Ovary (tissue), 9 donors: Measurements from ENCODE around the gene PCA3. TPM values are rescaled to one million over a fixed set of nuclear protein-coding genes. Genes with fewer than 3 reads are reported as not detected.

Experiments
- DNase-seq, 5 donors: peaks; one replicate each; pipeline ENCODE4 v3.0.0-alpha.2; 2019 to 2020
- H3K27ac ChIP-seq, 2 donors: fragments of 200-600 bp; one replicate each; pipeline versions ENCODE4 v1.5.1 to v1.8.0; 2019 to 2022
- H3K27me3 ChIP-seq: fragments of 200-600 bp; one replicate; pipeline ENCODE4 v1.8.0; 2022
- H3K36me3 ChIP-seq: fragments of 200-600 bp; sonication (generic); one replicate; pipeline ENCODE4 v1.5.1; 2019
- H3K4me1 ChIP-seq: one replicate; pipeline ENCODE4 v1.8.1; 2013; ENCODE audit warnings: mild to moderate bottlenecking, moderate library complexity; ENCODE audit not compliant: insufficient read depth
- H3K4me3 ChIP-seq: fragments of 200-600 bp; sonication (generic); one replicate; pipeline ENCODE4 v1.5.1; 2017
- H3K9me3 ChIP-seq, 2 donors: fragments of 200-600 bp in 1 of 2; sonication (generic) in 1 of 2; one replicate each; pipeline versions ENCODE4 v1.5.1 to v1.8.1; 2013 to 2019; ENCODE audit warnings: mild to moderate bottlenecking in 1 of 2, moderate library complexity in 1 of 2
- EP300 ChIP-seq: sonication (generic); formaldehyde crosslinking; IDR thresholded peaks from one replicate; pipeline ENCODE4 v1.6.1; 2017; ENCODE audit warnings: antibody characterized with exemption
- POLR2A ChIP-seq: fragments of 450-650 bp; IDR thresholded peaks from one replicate; pipeline ENCODE4 v1.6.1; 2017; ENCODE audit warnings: antibody characterized with exemption, mild to moderate bottlenecking, moderate library complexity
- WGBS, 3 donors: extraction: QIAGEN DNeasy Blood & Tissue Kit in 1 of 3; methylation state at CpG; one replicate each; pipeline versions ENCODE4 v1.1.5 to v1.1.7; 2013 to 2017; 5-methylcytosine and 5-hydroxymethylcytosine counted together
- intact Hi-C, 4 donors: fragments of 100-400 bp; cut with DNase I; formaldehyde crosslinking; loops; one replicate each; pipeline versions ENCODE4 v1.11.0 to v1.15.1; 2022 to 2023
- polyA plus RNA-seq, 2 donors: library from polyadenylated mRNA; stranded (reverse); fragments of 200-250 nt in 1 of 2; fragments of 350-450 nt in 1 of 2; fragmentation: Illumina TruSeq in 1 of 2; extraction: RNeasy Lipid Tissue Mini Kit (QIAGEN cat#74804) in 1 of 2; gene quantifications; one replicate each; pipeline ENCODE4 v1.2.3, GENCODE V29; 2013 to 2014
- total RNA-seq, 7 donors: library from RNA; depleted of rRNA in 2 of 7; stranded (reverse); fragments of >200 nt in 2 of 7; fragmentation: NEBNext Ultra II Directional in 3 of 7; extraction: Animal tissue kit (Norgen Biotek cat#: 25700) in 3 of 7; gene quantifications; one replicate each; pipeline versions ENCODE4 v1.1.0 to v1.2.4, GENCODE V29; 2016 to 2023
- TF ChIP-seq, protein P1 (sequence below), 3 donors: fragments of 450-650 bp in 2 of 3; fragments of 200-600 bp in 1 of 3; IDR thresholded peaks; one replicate each; pipeline versions ENCODE4 v1.5.1 to v1.8.0; 2016 to 2022; ENCODE audit warnings: antibody characterized with exemption in 3 of 3, mild to moderate bottlenecking in 1 of 3
- donor health status: DM: no; HTN: no; CAD: no; lungs with moderate emphysema.
- donor health status: DM: no; HTN: no; CAD: no.
- donor health status: Bipolar disorder and iron deficiency.
- donor health status: DM: yes; HTN: yes; CAD: no.
- donor health status: DM: no; HTN: no; CAD: no.
- donor health status: DM: yes; HTN: yes; CAD: no.

Gene PCA3
- total and polyA plus RNA-seq, 9 donors, result not detected

DNA sequence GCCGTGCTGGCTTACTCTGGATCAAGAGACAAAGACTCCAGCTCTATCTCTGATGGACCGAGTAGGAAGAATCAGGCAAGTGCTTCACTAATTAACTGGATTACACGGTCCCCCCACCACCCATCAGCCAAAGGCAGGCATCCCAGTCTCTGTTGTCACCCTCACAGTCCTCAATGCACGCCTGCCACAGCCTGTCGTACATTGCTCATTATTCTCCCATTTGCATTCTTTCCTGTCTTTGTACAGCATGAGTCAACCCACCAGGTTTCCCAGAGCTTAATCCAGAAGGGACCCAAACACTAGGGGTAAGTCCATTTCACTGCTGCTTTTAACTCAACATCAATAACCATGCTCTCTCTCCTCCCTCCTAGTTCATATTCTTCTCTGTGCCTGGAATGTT is 44.4 kb downstream of the PCA3 start:
- Histone ChIP-seq H3K4me3 (no peak overlapping the region), H3K27me3 (no peaks in the 10 kb centered on the region), H3K27ac (no peak overlapping the region), H3K9me3 (no peaks in the 10 kb centered on the region), H3K4me1 (no peaks in the 10 kb centered on the region), H3K36me3 (no peaks in the 10 kb centered on the region)
- intact Hi-C loops, result loop anchor here in 3 of 4 donors (5.0 to 10.0 kb wide), 4 partner anchors 189 to 346 kb away; partner anchors contain the start of gene FOXB2 (in 1 of the 3)
- no peak for DNase-seq
- TF ChIP-seq, protein P1, sequence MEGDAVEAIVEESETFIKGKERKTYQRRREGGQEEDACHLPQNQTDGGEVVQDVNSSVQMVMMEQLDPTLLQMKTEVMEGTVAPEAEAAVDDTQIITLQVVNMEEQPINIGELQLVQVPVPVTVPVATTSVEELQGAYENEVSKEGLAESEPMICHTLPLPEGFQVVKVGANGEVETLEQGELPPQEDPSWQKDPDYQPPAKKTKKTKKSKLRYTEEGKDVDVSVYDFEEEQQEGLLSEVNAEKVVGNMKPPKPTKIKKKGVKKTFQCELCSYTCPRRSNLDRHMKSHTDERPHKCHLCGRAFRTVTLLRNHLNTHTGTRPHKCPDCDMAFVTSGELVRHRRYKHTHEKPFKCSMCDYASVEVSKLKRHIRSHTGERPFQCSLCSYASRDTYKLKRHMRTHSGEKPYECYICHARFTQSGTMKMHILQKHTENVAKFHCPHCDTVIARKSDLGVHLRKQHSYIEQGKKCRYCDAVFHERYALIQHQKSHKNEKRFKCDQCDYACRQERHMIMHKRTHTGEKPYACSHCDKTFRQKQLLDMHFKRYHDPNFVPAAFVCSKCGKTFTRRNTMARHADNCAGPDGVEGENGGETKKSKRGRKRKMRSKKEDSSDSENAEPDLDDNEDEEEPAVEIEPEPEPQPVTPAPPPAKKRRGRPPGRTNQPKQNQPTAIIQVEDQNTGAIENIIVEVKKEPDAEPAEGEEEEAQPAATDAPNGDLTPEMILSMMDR (IDR thresholded peaks at IDR 0.05), result no peak
- TF ChIP-seq POLR2A (no peak), EP300 (no peak)
- 50 to 67% (median 60%) methylated on average over 5 of the region's 5 CpGs for WGBS, 3 donors

DNA sequence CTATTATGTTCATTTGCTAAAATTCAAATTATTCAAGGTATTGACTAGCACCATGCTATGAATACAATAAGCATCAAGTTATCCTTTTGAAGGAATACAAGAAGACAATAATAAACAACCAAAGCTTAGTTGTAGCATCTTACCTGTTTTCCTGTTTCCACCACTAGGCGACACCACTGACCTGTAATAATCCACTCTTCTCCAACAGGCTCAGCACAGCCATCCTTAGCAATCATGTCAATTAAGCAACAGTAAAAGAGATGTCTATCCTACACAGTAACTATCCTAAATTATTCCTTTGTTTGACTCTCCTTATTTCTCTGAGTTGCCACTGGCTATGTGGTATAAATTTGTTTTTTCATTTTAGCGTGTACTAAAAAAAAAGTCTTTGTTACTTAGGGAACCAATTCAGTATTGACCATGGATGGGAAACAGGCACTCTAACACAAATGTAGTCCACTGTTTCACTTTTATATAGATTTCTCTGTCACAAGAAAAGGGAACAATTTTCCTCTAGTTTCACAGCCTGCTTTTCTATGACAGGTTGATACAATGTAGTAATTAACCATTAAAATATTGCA is 46.2 kb downstream of the PCA3 start:
- no peaks in the 10 kb centered on the region for H3K9me3 ChIP-seq
- intact Hi-C loops, result loop anchor here in 2 of 4 donors (10.0 kb wide), 2 partner anchors 94 to 344 kb away; partner anchors contain the start of gene PRUNE2 (in 1 of the 2)
- no peaks in the 10 kb centered on the region for H3K27me3 ChIP-seq
- no peaks in the 10 kb centered on the region for H3K36me3 ChIP-seq
- no peaks in the 10 kb centered on the region for H3K4me1 ChIP-seq
- H3K27ac ChIP-seq, result no peak overlapping the region
- DNase-seq, result peak in 3 of 5 donors; percentile 17 to 53 (median 36)
- no peak for TF ChIP-seq EP300
- TF ChIP-seq POLR2A, result no peak
- TF ChIP-seq, protein P1 (IDR thresholded peaks at IDR 0.05), result peak; percentile 25 to 87 (median 53)
- no peak overlapping the region for H3K4me3 ChIP-seq
- 23 to 34% (median 32%) methylated on average over 2 of the region's 2 CpGs for WGBS, 3 donors

DNA sequence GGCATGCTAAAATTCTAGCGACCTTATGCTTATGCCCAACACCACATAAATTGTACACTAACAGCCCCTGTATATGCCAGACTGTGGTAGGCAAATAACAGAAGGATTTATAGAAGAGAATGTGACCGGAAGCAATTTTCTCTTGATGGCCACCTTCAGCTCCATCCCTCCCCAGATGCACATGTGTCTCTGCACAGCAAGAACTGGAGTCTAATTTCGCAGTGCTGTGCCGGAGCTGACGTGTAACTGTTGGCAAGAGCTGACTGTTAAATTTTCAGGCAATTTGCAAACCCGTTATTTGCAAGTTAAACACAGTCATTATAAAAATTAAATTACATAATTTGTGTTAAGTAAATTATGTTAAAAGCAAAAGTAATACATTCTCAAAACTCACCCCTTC is 48.4 kb downstream of the PCA3 start:
- no peak overlapping the region for H3K4me3 ChIP-seq
- no peaks in the 10 kb centered on the region for H3K36me3 ChIP-seq
- 72 to 86% (median 80%) methylated on average over 6 of the region's 6 CpGs for WGBS, 3 donors
- TF ChIP-seq EP300, result no peak
- TF ChIP-seq, protein P1 (IDR thresholded peaks at IDR 0.05), result no peak
- no peak for TF ChIP-seq POLR2A
- H3K4me1 ChIP-seq, result no peaks in the 10 kb centered on the region
- H3K27ac ChIP-seq, result no peak overlapping the region
- H3K9me3 ChIP-seq, result no peaks in the 10 kb centered on the region
- no peak for DNase-seq
- intact Hi-C loops, result loop anchor here in 2 of 4 donors (10.0 kb wide), 2 partner anchors 92 to 342 kb away; partner anchors contain the start of gene PRUNE2 (in 1 of the 2)
- H3K27me3 ChIP-seq, result no peaks in the 10 kb centered on the region

DNA sequence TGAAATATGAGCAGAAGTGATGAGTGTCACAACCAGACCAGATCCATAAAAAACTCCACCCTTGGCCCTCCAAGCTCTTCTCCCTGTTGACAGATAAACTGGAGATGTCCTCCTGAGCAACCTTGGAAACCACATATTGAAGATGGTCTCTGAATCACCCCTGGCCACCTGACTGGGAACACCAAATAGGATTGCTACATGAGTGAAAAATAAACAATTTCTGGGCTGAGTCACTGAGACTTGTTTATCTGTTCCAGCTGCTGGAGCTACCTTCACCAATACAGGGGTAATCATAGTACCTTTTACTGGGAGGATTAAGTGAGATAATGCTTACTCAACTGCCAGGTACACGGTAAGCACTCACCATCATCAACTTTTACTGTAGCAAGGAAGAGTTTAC is 53.3 kb downstream of the PCA3 start:
- intact Hi-C loops, result loop anchor here in 2 of 4 donors (10.0 kb wide), 2 partner anchors 87 to 337 kb away; partner anchors contain the start of gene PRUNE2 (in 1 of the 2)
- DNase-seq, result no peak
- 91 to 100% (median 100%) methylated on average over 1 of the region's 1 CpG for WGBS, 3 donors

More for the DNA sequence above, 53.3 kb downstream of the PCA3 start:
- Histone ChIP-seq H3K4me1 (no peaks in the 10 kb centered on the region), H3K9me3 (no peaks in the 10 kb centered on the region), H3K36me3 (no peaks in the 10 kb centered on the region), H3K4me3 (no peak overlapping the region), H3K27me3 (no peaks in the 10 kb centered on the region), H3K27ac (peak overlapping the region in 1 of 2 donors; percentile 79)
- TF ChIP-seq POLR2A (no peak), EP300 (no peak)
- TF ChIP-seq, protein P1 (IDR thresholded peaks at IDR 0.05), result no peak
